ENCODE measurements around the gene ABCA4. TPM values are rescaled to one million over a fixed set of nuclear protein-coding genes. Genes with fewer than 3 reads are reported as not detected.

ABCA4 gene
- polyA plus RNA-seq, 10 donors: 0.32 to 1.6 (median 0.92) TPM

- no peak for DNase-seq
Observed at GRCh38 chr1:93980320-93981273, 140.4 kb downstream of the ABCA4 start.

- peak; percentile 76 to 89 (median 79) for DNase-seq
Observed at GRCh38 chr1:93979718-93980319, 141.1 kb downstream of the ABCA4 start.

- peak in 1 of 3 donors; percentile 18 for DNase-seq
Observed at GRCh38 chr1:93979040-93979717, 141.8 kb downstream of the ABCA4 start.

GRCh38 chr1:93977598-93977945 lies 143.4 kb downstream of the ABCA4 start:
- DNase-seq: no peak

- no peak for DNase-seq
Observed at GRCh38 chr1:93976711-93977597, 144.0 kb downstream of the ABCA4 start.

GRCh38 chr1:93976291-93976690 lies 144.7 kb downstream of the ABCA4 start:
- no peak for DNase-seq

GRCh38 chr1:93972341-93972740 lies 148.6 kb downstream of the ABCA4 start:
- no peak for DNase-seq

GRCh38 chr1:93969887-93970286 lies 151.1 kb downstream of the ABCA4 start:
- DNase-seq: no peak

- no peak for DNase-seq
Observed at GRCh38 chr1:93969371-93969770, 151.6 kb downstream of the ABCA4 start.

- DNase-seq: peak in 1 of 3 donors; percentile 41
Observed at GRCh38 chr1:93967306-93967705, 153.6 kb downstream of the ABCA4 start.

- DNase-seq: no peak
Observed at GRCh38 chr1:93965888-93966287, 155.1 kb downstream of the ABCA4 start.

GRCh38 chr1:93965256-93965655 lies 155.7 kb downstream of the ABCA4 start:
- no peak for DNase-seq

- DNase-seq: no peak
Observed at GRCh38 chr1:93964777-93965200, 156.2 kb downstream of the ABCA4 start.

GRCh38 chr1:93964096-93964776 lies 156.7 kb downstream of the ABCA4 start:
- DNase-seq: no peak

GRCh38 chr1:93963585-93963984 lies 157.4 kb downstream of the ABCA4 start:
- DNase-seq: no peak

- no peak for DNase-seq
Observed at GRCh38 chr1:93961906-93962305, 159.0 kb downstream of the ABCA4 start.

GRCh38 chr1:93961443-93961842 lies 159.5 kb downstream of the ABCA4 start:
- no peak for DNase-seq

GRCh38 chr1:93960641-93961147 lies 160.3 kb downstream of the ABCA4 start:
- DNase-seq: no peak

- no peak for DNase-seq
Observed at GRCh38 chr1:93959413-93959812, 161.5 kb downstream of the ABCA4 start.

- DNase-seq: no peak
Observed at GRCh38 chr1:93958726-93959100, 162.2 kb downstream of the ABCA4 start.

Measured in muscle of back (tissue), 11 donors.